GM12878 (cell line): Measurements from ENCODE around the gene ABHD2. TPM values are rescaled to one million over a fixed set of nuclear protein-coding genes. Genes with fewer than 3 reads are reported as not detected.

Source experiments
- ATAC-seq: fragments of 200-7000 bp; cut with Tn5 transposase; 3 replicates; pipeline ENCODE4 v1.9.1; 2020; ENCODE audit warnings: mild to moderate bottlenecking, moderate library complexity
- BruUV-seq: library from RNA; stranded (reverse); fragments of 400-500 nt; replicated peaks from 2 replicates; lab custom pipeline; 2021; lab: Mats Ljungman, UMichigan
- CTCF ChIA-PET: fragments of 300-600 bp; sonication (Branson Sonifier 250); formaldehyde crosslinking; extraction: SDS; loops from one replicate; lab custom pipeline; 2021; ENCODE audit warnings: inconsistent platforms; lab: Yijun Ruan, JAX
- POLR2A ChIA-PET: fragments of 350-600 bp; formaldehyde crosslinking; extraction: SDS; loops from one replicate; lab custom pipeline; 2021; ENCODE audit warnings: inconsistent platforms; lab: Charles Lee
- RAD21 ChIA-PET: fragments of 300-600 bp; sonication (Branson Sonifier 250); formaldehyde crosslinking; loops from one replicate; lab custom pipeline; 2023; ENCODE audit warnings: antibody characterized with exemption; ENCODE audit not compliant: unreplicated experiment; lab: Charles Lee
- SMC1A ChIA-PET: fragments of 300-600 bp; sonication (Branson Sonifier 250); formaldehyde crosslinking; loops from one replicate; lab custom pipeline; 2023; ENCODE audit not compliant: unreplicated experiment, uncharacterized antibody; lab: Charles Lee
- DNase-seq: peaks from one replicate; pipeline ENCODE4 v3.0.0-alpha.2; 2011; ENCODE audit warnings: low read depth, low spot score
- FAIRE-seq: peaks from 3 replicates; lab custom pipeline; 2011; peaks lifted over from hg19 to GRCh38; lab: Jason Lieb, UNC
- H2AFZ ChIP-seq: 2 replicates; pipeline ENCODE4 v1.6.0; 2011; ENCODE audit warnings: low read depth, low read length, control low read depth; ENCODE audit not compliant: control insufficient read depth
- H3K27ac ChIP-seq: 2 replicates; pipeline ENCODE4 v1.5.1; 2011; ENCODE audit warnings: control low read depth; ENCODE audit not compliant: control insufficient read depth, insufficient read depth
- H3K27me3 ChIP-seq, 2 experiments: replicated peaks in 1 of 2; 2 replicates each; pipeline versions ENCODE4 v1.6.0 to v1.6.1; 2011; ENCODE audit warnings: low read length in 1 of 2; ENCODE audit not compliant: control insufficient read depth in 2 of 2, insufficient read depth in 2 of 2
- H3K36me3 ChIP-seq, 2 experiments: 2 replicates each; pipeline ENCODE4 v1.5.1; 2011; ENCODE audit warnings: low read length in 1 of 2; ENCODE audit not compliant: control insufficient read depth in 2 of 2, insufficient read depth in 2 of 2
- H3K4me1 ChIP-seq: 2 replicates; pipeline ENCODE4 v1.6.1; 2011; ENCODE audit warnings: mild to moderate bottlenecking, low read length, moderate library complexity, mixed read lengths; ENCODE audit not compliant: control insufficient read depth, insufficient read depth
- H3K4me2 ChIP-seq: 2 replicates; pipeline ENCODE4 v1.6.0; 2011; ENCODE audit warnings: control low read depth; ENCODE audit not compliant: control insufficient read depth, insufficient read depth
- H3K4me3 ChIP-seq: fragments of 200-600 bp; sonication (generic); 2 replicates; pipeline ENCODE4 v1.5.1; 2016
- H3K79me2 ChIP-seq: 2 replicates; pipeline ENCODE4 v1.6.0; 2011; ENCODE audit warnings: low read length; ENCODE audit not compliant: control insufficient read depth, insufficient read depth
- H3K9ac ChIP-seq: 2 replicates; pipeline ENCODE4 v1.8.0; 2011; ENCODE audit warnings: low read length, control low read depth, mixed read lengths; ENCODE audit not compliant: control insufficient read depth, insufficient read depth
- H3K9me3 ChIP-seq: replicated peaks from 3 replicates; pipeline ENCODE4 v1.5.1; 2011; ENCODE audit warnings: mild to moderate bottlenecking, low read length; ENCODE audit not compliant: control insufficient read depth, insufficient read depth
- H4K20me1 ChIP-seq: 2 replicates; pipeline ENCODE4 v1.6.0; 2011; ENCODE audit not compliant: control insufficient read depth, insufficient read depth
- CHD2 ChIP-seq: IDR thresholded peaks from 2 replicates; pipeline ENCODE4 v1.6.1; 2011; ENCODE audit warnings: low read depth, low read length, improper control_type of control experiment, borderline replicate concordance
- CREM ChIP-seq: IDR thresholded peaks from 2 replicates; pipeline ENCODE4 v1.6.1; 2014; ENCODE audit warnings: antibody characterized with exemption, low read depth
- ETV6 ChIP-seq, 2 experiments: fragments of 450-650 bp in 1 of 2; IDR thresholded peaks in 1 of 2; conservative IDR thresholded peaks in 1 of 2; 2 replicates each; pipeline ENCODE4 v1.6.1; 2014; ENCODE audit warnings: antibody characterized with exemption in 1 of 2, borderline replicate concordance in 1 of 2, low read depth in 1 of 2, mild to moderate bottlenecking in 1 of 2, moderate library complexity in 1 of 2
- FOS ChIP-seq: IDR thresholded peaks from 3 replicates; pipeline ENCODE4 v1.6.1; 2011; ENCODE audit warnings: borderline replicate concordance; ENCODE audit not compliant: insufficient read length; ENCODE audit errors: extremely low read depth
- IRF5 ChIP-seq: fragments of 450-650 bp; IDR thresholded peaks from 2 replicates; pipeline ENCODE4 v1.6.1; 2017; ENCODE audit warnings: borderline replicate concordance
- MTA2 ChIP-seq: fragments of 450-650 bp; IDR thresholded peaks from 2 replicates; pipeline ENCODE4 v1.6.1; 2016; ENCODE audit warnings: low read depth, mild to moderate bottlenecking, moderate library complexity
- NR2F1 ChIP-seq: fragments of 450-650 bp; conservative IDR thresholded peaks from 2 replicates; pipeline ENCODE4 v1.6.1; 2017; ENCODE audit warnings: mild to moderate bottlenecking
- POU2F2 ChIP-seq: IDR thresholded peaks from 3 replicates; pipeline ENCODE4 v1.6.1; 2011; ENCODE audit warnings: low read depth, mild to moderate bottlenecking, low read length, borderline replicate concordance
- RB1 ChIP-seq: fragments of 450-650 bp; formaldehyde crosslinking; IDR thresholded peaks from 2 replicates; pipeline ENCODE4 v1.6.1; 2017; ENCODE audit warnings: mild to moderate bottlenecking, borderline replicate concordance
- SMC3 ChIP-seq: IDR thresholded peaks from 2 replicates; pipeline ENCODE4 v1.6.1; 2011; ENCODE audit warnings: low read length, improper control_type of control experiment, borderline replicate concordance
- SUPT20H ChIP-seq: IDR thresholded peaks from 2 replicates; pipeline ENCODE4 v1.6.1; 2011; ENCODE audit warnings: low read depth, mild to moderate bottlenecking, low read length, moderate library complexity, borderline replicate concordance; ENCODE audit not compliant: control insufficient read depth
- ZNF622 ChIP-seq: fragments of 450-650 bp; IDR thresholded peaks from 2 replicates; pipeline ENCODE4 v1.6.1; 2017; ENCODE audit warnings: mild to moderate bottlenecking, inconsistent platforms
- ZZZ3 ChIP-seq: IDR thresholded peaks from 2 replicates; pipeline ENCODE4 v1.6.1; 2011; ENCODE audit warnings: low read depth; ENCODE audit not compliant: control insufficient read depth, insufficient read length
- WGBS: methylation state at CpG from one replicate; pipeline ENCODE4 v1.1.6; 2016; ENCODE audit warnings: low lambda C conversion rate; ENCODE audit not compliant: insufficient replicate concordance, insufficient coverage; ENCODE audit errors: missing lambda C conversion rate; 5-methylcytosine and 5-hydroxymethylcytosine counted together
- in situ Hi-C: fragments of 300-500 bp; cut with MboI; formaldehyde crosslinking; loops from 9 replicates; pipeline ENCODE4 v1.14.3; 2018; ENCODE audit warnings: mixed read lengths
- intact Hi-C: fragments of 100-400 bp; cut with micrococcal nuclease; formaldehyde crosslinking; loops from one replicate; pipeline ENCODE4 v1.14.2; 2022; ENCODE audit not compliant: unreplicated experiment
- polyA plus RNA-seq, 11 experiments: library from polyadenylated mRNA; depleted of rRNA in 4 of 11; unstranded in 6 of 11; stranded (reverse) in 5 of 11; fragments of >200 nt; fragmentation: Nextera tagmentation in 4 of 11; fragmentation: Illumina TruSeq in 1 of 11; extraction: Ambion mirVana in 4 of 11; extraction: Trizol in 1 of 11; gene quantifications; 1 replicate in 1 of 11; 2 replicates in 10 of 11; pipeline versions ENCODE4 v1.2.1 to v1.2.3, GENCODE V29; 2011 to 2016; ENCODE audit warnings: inconsistent platforms in 2 of 11, missing spikeins in 2 of 11, low read depth in 1 of 11
- total RNA-seq, 4 experiments: library from RNA; depleted of rRNA in 3 of 4; stranded (reverse); fragments of >200 nt in 3 of 4; fragmentation: Illumina TruSeq in 1 of 4; extraction: Trizol in 1 of 4; gene quantifications; 2 replicates each; pipeline versions ENCODE4 v1.2.1 to v1.2.3, GENCODE V29; 2013 to 2021

Gene ABHD2
- total and polyA plus RNA-seq, 10 of the 15 experiments (the other 5 are each of a cell fraction or from before 2014, with no cell fraction given): 1.2 to 33.6 (median 20.4) TPM

- TF ChIP-seq IRF5 (no peak), NR2F1 (peak; percentile 44; the same call in 1 of the 2 replicates), CREM (peak; percentile 35; the same call in 1 of the 2 replicates)
- TF ChIP-seq, all 136 proteins: peak for 8
These were observed 13.3 kb downstream of the ABHD2 start (continued) for GRCh38 chr15:89101302-89102193.

GRCh38 chr15:89103481-89104171 lies 15.4 kb downstream of the ABHD2 start:
- Histone ChIP-seq H2AFZ (no peak overlapping the region), H3K4me3 (no peak overlapping the region), H3K4me1 (peaks cover 9% of the 10 kb centered on the region; the same call in 1 of the 2 replicates), H3K9ac (no peak overlapping the region), H3K4me2 (no peak overlapping the region), H3K9me3 (no peaks in the 10 kb centered on the region), H4K20me1 (no peaks in the 10 kb centered on the region), H3K27ac (no peak overlapping the region), H3K79me2 (no peaks in the 10 kb centered on the region; the same call in 1 of the 2 replicates), H3K36me3 (peaks cover 0 to 3% of the 10 kb centered on the region in 2 experiments; a peak in 2 of 4 replicates), H3K27me3 (no peaks in the 10 kb centered on the region)
- no peak for TF ChIP-seq SMC3
- no peak for TF ChIP-seq ZZZ3
- no peak for TF ChIP-seq ETV6 (conservative IDR thresholded peaks at IDR 0.05 in 1 of 2, IDR thresholded peaks at IDR 0.05 in 1 of 2; ENCODE audit: borderline replicate concordance in 1 of 2, low read depth in 1 of 2)
- TF ChIP-seq FOS: no peak
- no peak for TF ChIP-seq ZNF622
- no peak for TF ChIP-seq RB1
- TF ChIP-seq SUPT20H: no peak
- no peak for TF ChIP-seq CHD2
- no peak for TF ChIP-seq MTA2
- no peak for TF ChIP-seq POU2F2
- no TSS peak for BruUV-seq
- ATAC-seq: no peak
- DNase-seq: no peak
- SMC1A ChIA-PET: interaction anchor here (0.8 to 8.8 kb wide), 4 partner anchors 9 to 26 kb away, joined by 3 to 113 read pairs (median 62); partner anchors contain the start of gene ABHD2
- FAIRE-seq: no peak
- POLR2A ChIA-PET: interaction anchor here (3.3 to 9.3 kb wide), 2 partner anchors 8 to 14 kb away, joined by 20 to 122 read pairs; partner anchors contain the start of gene ABHD2
- RAD21 ChIA-PET: interaction anchor here (1.1 to 3.6 kb wide), 3 partner anchors 13 to 25 kb away, joined by 3 to 20 read pairs (median 6); partner anchors contain the start of gene ABHD2
- in situ Hi-C loops: no loop called here
- CTCF ChIA-PET: interaction anchor here (0.8 to 9.3 kb wide), 8 partner anchors 8 to 209 kb away, joined by 3 to 72 read pairs (median 4); partner anchors contain the start of genes ABHD2 and HAPLN3
- WGBS: 93% methylated on average over 5 of the region's 5 CpGs
- intact Hi-C loops: no loop called here
